ENCODE measurements around the gene TAS2R14. TPM values are rescaled to one million over a fixed set of nuclear protein-coding genes. Genes with fewer than 3 reads are reported as not detected.

Gene TAS2R14
- total and polyA plus RNA-seq, 2 experiments from 2014 or later = 0.59 to 6.6 TPM

GRCh38 chr12:10889226-10889625 is 49.8 kb downstream of the TAS2R14 start:
- Histone ChIP-seq H3K4me1 (ENCODE audit: insufficient read depth) (peaks cover 23% of the 10 kb centered on the region), H3K79me2 (no peaks in the 10 kb centered on the region)
- TF ChIP-seq CTCF (IDR thresholded peaks at IDR 0.05; ENCODE audit: poor library complexity) = no peak
- TF ChIP-seq EZH2 (IDR thresholded peaks at IDR 0.05; ENCODE audit: borderline replicate concordance) = no peak
- TF ChIP-seq EZH2phosphoT487 (IDR thresholded peaks at IDR 0.05; ENCODE audit: low read depth, severe bottlenecking, unreplicated experiment) = no peak

More at GRCh38 chr12:10889226-10889625, 49.8 kb downstream of the TAS2R14 start:
- Histone ChIP-seq H3K27me3 (no peaks in the 10 kb centered on the region), H3K4me3 (no peak overlapping the region), H3K9me3 (ENCODE audit: low read depth) (no peaks in the 10 kb centered on the region), H4K20me1 (ENCODE audit: insufficient read depth, poor library complexity, severe bottlenecking) (no peaks in the 10 kb centered on the region), H3K36me3 (replicated peaks; ENCODE audit: insufficient read depth, low read depth) (no peaks in the 10 kb centered on the region), H2AFZ (no peak overlapping the region), H3K4me2 (no peak overlapping the region), H3K27ac (no peak overlapping the region), H3K9me2 (replicated peaks; ENCODE audit: insufficient read depth) (no peaks in the 10 kb centered on the region)
- DNase-seq (ENCODE audit: low spot score) = no peak

Other genes with a start within 250 kb of the TAS2R14 start
- 66.7 and 83.4 TPM in 2 replicates for gene YBX3, start 215.9 kb downstream of the TAS2R14 start, total RNA-seq
- 218 and 237 TPM in 2 replicates for gene YBX3, start 215.9 kb downstream of the TAS2R14 start, polyA plus RNA-seq
- not detected in 2 replicates for gene TAS2R7, start 136.6 kb downstream of the TAS2R14 start, total RNA-seq
- not detected in 2 replicates for gene TAS2R7, start 136.6 kb downstream of the TAS2R14 start, polyA plus RNA-seq
- not detected in 2 replicates for gene TAS2R8, start 132.0 kb downstream of the TAS2R14 start, total RNA-seq
- gene TAS2R8, start 132.0 kb downstream of the TAS2R14 start, polyA plus RNA-seq = not detected in 2 replicates
- 0.13 TPM in 1 of 2 replicates, not detected in the other for gene TAS2R9, start 129.1 kb downstream of the TAS2R14 start, total RNA-seq
- not detected in 2 replicates for gene TAS2R9, start 129.1 kb downstream of the TAS2R14 start, polyA plus RNA-seq
- 1.5 and 1.8 TPM in 2 replicates for gene TAS2R10, start 112.9 kb downstream of the TAS2R14 start, total RNA-seq
- gene TAS2R10, start 112.9 kb downstream of the TAS2R14 start, polyA plus RNA-seq = not detected in 2 replicates
- 2.5 and 6.4 TPM in 2 replicates for gene PRR4, start 89.8 kb downstream of the TAS2R14 start, total RNA-seq
- gene PRR4, start 89.8 kb downstream of the TAS2R14 start, polyA plus RNA-seq = 3.6 and 3.9 TPM in 2 replicates
- gene PRH1, start 55.0 kb downstream of the TAS2R14 start, total RNA-seq = 17.5 and 19.0 TPM in 2 replicates
- gene PRH1, start 55.0 kb downstream of the TAS2R14 start, polyA plus RNA-seq = 12.3 and 25.4 TPM in 2 replicates
- 2.1 and 3.2 TPM in 2 replicates for gene TAS2R13, start 29.7 kb downstream of the TAS2R14 start, total RNA-seq
- not detected in 2 replicates for gene TAS2R13, start 29.7 kb downstream of the TAS2R14 start, polyA plus RNA-seq
- not detected in 2 replicates for gene PRH2, start 10.0 kb downstream of the TAS2R14 start, total RNA-seq
- gene PRH2, start 10.0 kb downstream of the TAS2R14 start, polyA plus RNA-seq = 0.36 TPM in 1 of 2 replicates, not detected in the other
- 1.5 and 2.0 TPM in 2 replicates for gene TAS2R50, start 47.6 kb upstream of the TAS2R14 start, total RNA-seq
- gene TAS2R50, start 47.6 kb upstream of the TAS2R14 start, polyA plus RNA-seq = not detected in 2 replicates
- gene TAS2R20, start 59.0 kb upstream of the TAS2R14 start, total RNA-seq = 5.1 and 6.3 TPM in 2 replicates
- 0.36 and 0.41 TPM in 2 replicates for gene TAS2R20, start 59.0 kb upstream of the TAS2R14 start, polyA plus RNA-seq
- gene TAS2R19, start 83.4 kb upstream of the TAS2R14 start, total RNA-seq = 4.4 and 7.4 TPM in 2 replicates
- gene TAS2R19, start 83.4 kb upstream of the TAS2R14 start, polyA plus RNA-seq = 0.16 and 1.4 TPM in 2 replicates
- 6.2 and 9.4 TPM in 2 replicates for gene TAS2R31, start 92.1 kb upstream of the TAS2R14 start, total RNA-seq
- gene TAS2R31, start 92.1 kb upstream of the TAS2R14 start, polyA plus RNA-seq = 0.17 TPM in 1 of 2 replicates, not detected in the other
- gene TAS2R46, start 123.0 kb upstream of the TAS2R14 start, total RNA-seq = 2.6 and 2.9 TPM in 2 replicates
- gene TAS2R46, start 123.0 kb upstream of the TAS2R14 start, polyA plus RNA-seq = not detected in 2 replicates
- 2.6 and 2.8 TPM in 2 replicates for gene TAS2R43, start 153.1 kb upstream of the TAS2R14 start, total RNA-seq
- gene TAS2R43, start 153.1 kb upstream of the TAS2R14 start, polyA plus RNA-seq = 0.44 and 0.69 TPM in 2 replicates
- 5.9 and 6.7 TPM in 2 replicates for gene TAS2R30, start 195.4 kb upstream of the TAS2R14 start, total RNA-seq
- 0.08 TPM in 1 of 2 replicates, not detected in the other for gene TAS2R30, start 195.4 kb upstream of the TAS2R14 start, polyA plus RNA-seq
- gene SMIM10L1, start 231.9 kb upstream of the TAS2R14 start, total RNA-seq = 12.5 and 13.1 TPM in 2 replicates
- gene SMIM10L1, start 231.9 kb upstream of the TAS2R14 start, polyA plus RNA-seq = 8.8 and 11.5 TPM in 2 replicates
- not detected in 2 replicates for gene TAS2R42, start 247.7 kb upstream of the TAS2R14 start, total RNA-seq
- 0.39 TPM in 1 of 2 replicates, not detected in the other for gene TAS2R42, start 247.7 kb upstream of the TAS2R14 start, polyA plus RNA-seq

All from hepatocyte (in vitro differentiated cells).